Measurements from ENCODE around the gene CACNA1B. TPM values are rescaled to one million over a fixed set of nuclear protein-coding genes. Genes with fewer than 3 reads are reported as not detected.

CACNA1B gene
- total and polyA plus RNA-seq, 9 of the 15 experiments (the other 6 are each of a cell fraction or from before 2014, with no cell fraction given): 0.01 to 0.04 TPM; not detected in 7

GRCh38 chr9:138062196-138062595 is 184.6 kb downstream of the CACNA1B start (continued):
- no peak for TF ChIP-seq CHD7 (IDR thresholded peaks at IDR 0.05; ENCODE audit: low read depth, low read length)
- no peak for TF ChIP-seq E2F6 (IDR thresholded peaks at IDR 0.05; ENCODE audit: borderline replicate concordance in 1 of 2, extremely low read depth in 1 of 2, insufficient read depth in 1 of 2, insufficient read length in 1 of 2, low read depth in 1 of 2, low read length in 1 of 2, poor library complexity in 1 of 2, severe bottlenecking in 1 of 2)
- TF ChIP-seq HNRNPK (IDR thresholded peaks at IDR 0.05; ENCODE audit: low read depth, low read length, poor library complexity, severe bottlenecking): no peak
- TF ChIP-seq SRSF7 (optimal IDR thresholded peaks at IDR 0.05; ENCODE audit: low read depth, low read length): no peak
- TF ChIP-seq FOXP1 (CRISPR knock-in tag; IDR thresholded peaks at IDR 0.05): no peak
- no peak for TF ChIP-seq BMI1 (IDR thresholded peaks at IDR 0.05; ENCODE audit: low read length)
- no peak for TF ChIP-seq SAFB (IDR thresholded peaks at IDR 0.05; ENCODE audit: borderline replicate concordance, low read depth, low read length)
- no peak for TF ChIP-seq EGR1 (conservative IDR thresholded peaks at IDR 0.05)
- no peak for TF ChIP-seq SIX5 (IDR thresholded peaks at IDR 0.05; ENCODE audit: borderline replicate concordance in 1 of 2, insufficient read depth in 1 of 2, low read depth in 1 of 2, low read length in 2 of 2)
